ENCODE measurements around the gene KRT72.

KRT72 gene

DNA sequence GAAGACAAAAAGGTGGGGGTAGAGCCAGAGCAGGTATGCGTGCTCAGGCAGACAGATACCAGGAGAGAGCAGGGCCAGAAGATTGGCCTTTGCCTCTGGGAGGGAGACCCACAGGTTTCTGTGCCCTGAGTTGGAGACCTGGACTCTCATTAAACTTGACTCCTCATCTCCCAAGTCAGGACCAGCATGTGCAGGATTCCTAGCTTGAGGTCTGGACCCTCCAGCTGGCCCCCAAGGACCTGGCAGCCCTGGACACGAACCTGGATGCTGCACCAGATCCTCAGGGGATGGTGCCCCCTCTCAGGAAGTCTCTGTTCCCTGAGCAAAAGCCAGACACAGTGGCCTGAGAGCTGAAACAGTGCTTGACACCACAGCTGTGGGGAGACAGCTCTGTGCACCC lies 27.6 kb upstream of the KRT72 start:
- Histone ChIP-seq H3K4me1 (ENCODE audit: control insufficient read depth, insufficient read depth, low read length) (no peaks in the 10 kb centered on the region), H3K9ac (ENCODE audit: low read depth, low read length) (no peak overlapping the region), H3K4me2 (ENCODE audit: low read length) (no peak overlapping the region), H3K36me3 (ENCODE audit: insufficient read depth, low read length) (no peaks in the 10 kb centered on the region), H3K4me3 (ENCODE audit: low read length) (no peak overlapping the region), H3K27me3 (ENCODE audit: control insufficient read depth, insufficient read depth, low read length) (peaks cover 66% of the 10 kb centered on the region), H3K9me3 (replicated peaks; ENCODE audit: low read length) (no peaks in the 10 kb centered on the region)

GRCh38 chr12:52628111-52628507 lies 26.8 kb upstream of the KRT72 start:
- Histone ChIP-seq H3K27me3 (ENCODE audit: control insufficient read depth, insufficient read depth, low read length) (peaks cover 59% of the 10 kb centered on the region), H3K36me3 (ENCODE audit: insufficient read depth, low read length) (no peaks in the 10 kb centered on the region), H3K9ac (ENCODE audit: low read depth, low read length) (no peak overlapping the region), H3K4me1 (ENCODE audit: control insufficient read depth, insufficient read depth, low read length) (no peaks in the 10 kb centered on the region), H3K4me3 (ENCODE audit: low read length) (no peak overlapping the region), H3K4me2 (ENCODE audit: low read length) (no peak overlapping the region), H3K9me3 (replicated peaks; ENCODE audit: low read length) (no peaks in the 10 kb centered on the region)

- Histone ChIP-seq H3K27me3 (ENCODE audit: control insufficient read depth, insufficient read depth, low read length) (peaks cover 61% of the 10 kb centered on the region), H3K4me3 (ENCODE audit: low read length) (no peak overlapping the region), H3K4me2 (ENCODE audit: low read length) (no peak overlapping the region), H3K4me1 (ENCODE audit: control insufficient read depth, insufficient read depth, low read length) (no peaks in the 10 kb centered on the region), H3K9ac (ENCODE audit: low read depth, low read length) (no peak overlapping the region), H3K36me3 (ENCODE audit: insufficient read depth, low read length) (no peaks in the 10 kb centered on the region), H3K9me3 (replicated peaks; ENCODE audit: low read length) (no peaks in the 10 kb centered on the region)
Observed at GRCh38 chr12:52627395-52628110, 26.3 kb upstream of the KRT72 start.

GRCh38 chr12:52622349-52622748 lies 21.1 kb upstream of the KRT72 start:
- no peak overlapping the region for H3K4me2 ChIP-seq (ENCODE audit: low read length)
- no peak overlapping the region for H3K9ac ChIP-seq (ENCODE audit: low read depth, low read length)
- H3K36me3 ChIP-seq (ENCODE audit: insufficient read depth, low read length), result no peaks in the 10 kb centered on the region
- H3K9me3 ChIP-seq (replicated peaks; ENCODE audit: low read length), result no peaks in the 10 kb centered on the region
- peaks cover 47% of the 10 kb centered on the region for H3K27me3 ChIP-seq (ENCODE audit: control insufficient read depth, insufficient read depth, low read length)
- H3K4me3 ChIP-seq (ENCODE audit: low read length), result no peak overlapping the region
- H3K4me1 ChIP-seq (ENCODE audit: control insufficient read depth, insufficient read depth, low read length), result no peaks in the 10 kb centered on the region

GRCh38 chr12:52618866-52619265 lies 17.6 kb upstream of the KRT72 start:
- H3K9ac ChIP-seq (ENCODE audit: low read depth, low read length), result no peak overlapping the region
- H3K27me3 ChIP-seq (ENCODE audit: control insufficient read depth, insufficient read depth, low read length), result peaks cover 62% of the 10 kb centered on the region
- H3K9me3 ChIP-seq (replicated peaks; ENCODE audit: low read length), result no peaks in the 10 kb centered on the region
- no peaks in the 10 kb centered on the region for H3K4me1 ChIP-seq (ENCODE audit: control insufficient read depth, insufficient read depth, low read length)
- H3K4me2 ChIP-seq (ENCODE audit: low read length), result no peak overlapping the region
- no peak overlapping the region for H3K4me3 ChIP-seq (ENCODE audit: low read length)
- H3K36me3 ChIP-seq (ENCODE audit: insufficient read depth, low read length), result no peaks in the 10 kb centered on the region

- H3K4me2 ChIP-seq (ENCODE audit: low read length), result no peak within 1 kb of the TSS
- no peaks in the 10 kb centered on the region for H3K36me3 ChIP-seq (ENCODE audit: insufficient read depth, low read length)
- no peaks in the 10 kb centered on the region for H3K9me3 ChIP-seq (replicated peaks; ENCODE audit: low read length)
- no peak within 1 kb of the TSS for H3K4me3 ChIP-seq (ENCODE audit: low read length)
- H3K27me3 ChIP-seq (ENCODE audit: control insufficient read depth, insufficient read depth, low read length), result peaks cover 66% of the 10 kb centered on the region
- H3K4me1 ChIP-seq (ENCODE audit: control insufficient read depth, insufficient read depth, low read length), result no peaks in the 10 kb centered on the region
- H3K9ac ChIP-seq (ENCODE audit: low read depth, low read length), result no peak within 1 kb of the TSS
Observed at GRCh38 chr12:52618216-52618615, 17.0 kb upstream of the KRT72 start, which contains the start of gene KRT73. TSS of gene KRT73 (minus strand) at chr12:52618559. CDS start at chr12:52618524, 35 bp downstream.

GRCh38 chr12:52617403-52617785 lies 16.1 kb upstream of the KRT72 start:
- Histone ChIP-seq H3K9ac (ENCODE audit: low read depth, low read length) (no peak overlapping the region), H3K4me1 (ENCODE audit: control insufficient read depth, insufficient read depth, low read length) (no peaks in the 10 kb centered on the region)

GRCh38 chr12:52616680-52617402 lies 15.6 kb upstream of the KRT72 start:
- no peaks in the 10 kb centered on the region for H3K4me1 ChIP-seq (ENCODE audit: control insufficient read depth, insufficient read depth, low read length)
- H3K9me3 ChIP-seq (replicated peaks; ENCODE audit: low read length), result no peaks in the 10 kb centered on the region
- H3K4me3 ChIP-seq (ENCODE audit: low read length), result no peak overlapping the region
- no peak overlapping the region for H3K4me2 ChIP-seq (ENCODE audit: low read length)
- H3K36me3 ChIP-seq (ENCODE audit: insufficient read depth, low read length), result no peaks in the 10 kb centered on the region
- H3K27me3 ChIP-seq (ENCODE audit: control insufficient read depth, insufficient read depth, low read length), result peaks cover 68% of the 10 kb centered on the region
- H3K9ac ChIP-seq (ENCODE audit: low read depth, low read length), result no peak overlapping the region

More at GRCh38 chr12:52617403-52617785, 16.1 kb upstream of the KRT72 start:
- no peaks in the 10 kb centered on the region for H3K36me3 ChIP-seq (ENCODE audit: insufficient read depth, low read length)
- no peaks in the 10 kb centered on the region for H3K9me3 ChIP-seq (replicated peaks; ENCODE audit: low read length)
- peaks cover 68% of the 10 kb centered on the region for H3K27me3 ChIP-seq (ENCODE audit: control insufficient read depth, insufficient read depth, low read length)
- H3K4me2 ChIP-seq (ENCODE audit: low read length), result no peak overlapping the region
- no peak overlapping the region for H3K4me3 ChIP-seq (ENCODE audit: low read length)

- Histone ChIP-seq H3K36me3 (ENCODE audit: insufficient read depth, low read length) (no peaks in the 10 kb centered on the region), H3K4me2 (ENCODE audit: low read length) (no peak overlapping the region), H3K4me1 (ENCODE audit: control insufficient read depth, insufficient read depth, low read length) (no peaks in the 10 kb centered on the region), H3K9ac (ENCODE audit: low read depth, low read length) (no peak overlapping the region), H3K9me3 (replicated peaks; ENCODE audit: low read length) (no peaks in the 10 kb centered on the region), H3K27me3 (ENCODE audit: control insufficient read depth, insufficient read depth, low read length) (peaks cover 72% of the 10 kb centered on the region), H3K4me3 (ENCODE audit: low read length) (no peak overlapping the region)
Observed at GRCh38 chr12:52615912-52616311, 14.6 kb upstream of the KRT72 start.

GRCh38 chr12:52615208-52615868 lies 14.1 kb upstream of the KRT72 start:
- no peak overlapping the region for H3K4me3 ChIP-seq (ENCODE audit: low read length)
- no peaks in the 10 kb centered on the region for H3K4me1 ChIP-seq (ENCODE audit: control insufficient read depth, insufficient read depth, low read length)
- no peak overlapping the region for H3K9ac ChIP-seq (ENCODE audit: low read depth, low read length)
- H3K4me2 ChIP-seq (ENCODE audit: low read length), result no peak overlapping the region
- no peaks in the 10 kb centered on the region for H3K9me3 ChIP-seq (replicated peaks; ENCODE audit: low read length)
- H3K36me3 ChIP-seq (ENCODE audit: insufficient read depth, low read length), result no peaks in the 10 kb centered on the region
- peaks cover 77% of the 10 kb centered on the region for H3K27me3 ChIP-seq (ENCODE audit: control insufficient read depth, insufficient read depth, low read length)

- no peaks in the 10 kb centered on the region for H3K4me1 ChIP-seq (ENCODE audit: control insufficient read depth, insufficient read depth, low read length)
- H3K9ac ChIP-seq (ENCODE audit: low read depth, low read length), result no peak overlapping the region
- H3K4me3 ChIP-seq (ENCODE audit: low read length), result no peak overlapping the region
- H3K36me3 ChIP-seq (ENCODE audit: insufficient read depth, low read length), result no peaks in the 10 kb centered on the region
- peaks cover 81% of the 10 kb centered on the region for H3K27me3 ChIP-seq (ENCODE audit: control insufficient read depth, insufficient read depth, low read length)
- H3K4me2 ChIP-seq (ENCODE audit: low read length), result no peak overlapping the region
- H3K9me3 ChIP-seq (replicated peaks; ENCODE audit: low read length), result no peaks in the 10 kb centered on the region
Observed at GRCh38 chr12:52614381-52615207, 13.3 kb upstream of the KRT72 start.

All from skeletal muscle satellite cell (primary cell).